Stimulated activated CD8-positive, alpha-beta memory T cell treated with anti-CD3 and anti-CD28 coated beads, Interleukin-15, amount 100 ng/mL, for 1 hour (primary cell): ENCODE data around the gene STAG1.
"Not testable (repeated sequence)": the region's sequence is repeated elsewhere in the genome, so short reads cannot be mapped to it uniquely, and the experiment has no call there.

ENCODE experiments used
- DNase-seq: peaks from one replicate; pipeline ENCODE4 v3.0.0-alpha.2; 2020; ENCODE audit warnings: low read depth

STAG1 gene

GRCh38 chr3:136645915-136646314 is 106.3 kb downstream of the STAG1 start:
- no peak for DNase-seq

GRCh38 chr3:136644212-136644611 is 108.0 kb downstream of the STAG1 start:
- no peak for DNase-seq

GRCh38 chr3:136643380-136643779 is 108.8 kb downstream of the STAG1 start:
- not testable (repeated sequence) for DNase-seq

- DNase-seq = no peak
Observed at GRCh38 chr3:136642711-136643110, 109.5 kb downstream of the STAG1 start.

GRCh38 chr3:136639069-136639468 is 113.1 kb downstream of the STAG1 start:
- no peak for DNase-seq

- DNase-seq = no peak
Observed at GRCh38 chr3:136637176-136637575, 115.0 kb downstream of the STAG1 start.

- DNase-seq = no peak
Observed at GRCh38 chr3:136634821-136635220, 117.4 kb downstream of the STAG1 start.

- no peak for DNase-seq
Observed at GRCh38 chr3:136632625-136633081, 119.5 kb downstream of the STAG1 start.

- DNase-seq = no peak
Observed at GRCh38 chr3:136631424-136631823, 120.8 kb downstream of the STAG1 start.

GRCh38 chr3:136630915-136631314 is 121.3 kb downstream of the STAG1 start:
- DNase-seq = no peak

- no peak for DNase-seq
Observed at GRCh38 chr3:136626493-136626892, 125.7 kb downstream of the STAG1 start.

- DNase-seq = no peak
Observed at GRCh38 chr3:136624894-136625815, 127.0 kb downstream of the STAG1 start.

GRCh38 chr3:136624371-136624770 is 127.8 kb downstream of the STAG1 start:
- DNase-seq = no peak

- DNase-seq = no peak
Observed at GRCh38 chr3:136621628-136622027, 130.6 kb downstream of the STAG1 start.

- DNase-seq = no peak
Observed at GRCh38 chr3:136620436-136620835, 131.7 kb downstream of the STAG1 start.

- not testable (repeated sequence) for DNase-seq
Observed at GRCh38 chr3:136617969-136618525, 134.1 kb downstream of the STAG1 start.

GRCh38 chr3:136617198-136617597 is 135.0 kb downstream of the STAG1 start:
- DNase-seq = no peak

- DNase-seq = no peak
Observed at GRCh38 chr3:136612512-136612911, 139.7 kb downstream of the STAG1 start.

- DNase-seq = no peak
Observed at GRCh38 chr3:136606990-136607389, 145.2 kb downstream of the STAG1 start.

- not testable (repeated sequence) for DNase-seq
Observed at GRCh38 chr3:136606216-136606615, 146.0 kb downstream of the STAG1 start.

- DNase-seq = no peak
Observed at GRCh38 chr3:136604961-136605360, 147.2 kb downstream of the STAG1 start.

- DNase-seq = no peak
Observed at GRCh38 chr3:136602818-136603217, 149.4 kb downstream of the STAG1 start.

- no peak for DNase-seq
Observed at GRCh38 chr3:136595913-136596697, 156.1 kb downstream of the STAG1 start.
